Measurements from ENCODE around the gene LRRC61. TPM values are rescaled to one million over a fixed set of nuclear protein-coding genes. Genes with fewer than 3 reads are reported as not detected.
A peak's percentile ranks its signal among the peaks of the same experiment; 100 is the strongest.

LRRC61 gene
- total RNA-seq, 1 donor from 2014 or later: 70.8 TPM

DNA sequence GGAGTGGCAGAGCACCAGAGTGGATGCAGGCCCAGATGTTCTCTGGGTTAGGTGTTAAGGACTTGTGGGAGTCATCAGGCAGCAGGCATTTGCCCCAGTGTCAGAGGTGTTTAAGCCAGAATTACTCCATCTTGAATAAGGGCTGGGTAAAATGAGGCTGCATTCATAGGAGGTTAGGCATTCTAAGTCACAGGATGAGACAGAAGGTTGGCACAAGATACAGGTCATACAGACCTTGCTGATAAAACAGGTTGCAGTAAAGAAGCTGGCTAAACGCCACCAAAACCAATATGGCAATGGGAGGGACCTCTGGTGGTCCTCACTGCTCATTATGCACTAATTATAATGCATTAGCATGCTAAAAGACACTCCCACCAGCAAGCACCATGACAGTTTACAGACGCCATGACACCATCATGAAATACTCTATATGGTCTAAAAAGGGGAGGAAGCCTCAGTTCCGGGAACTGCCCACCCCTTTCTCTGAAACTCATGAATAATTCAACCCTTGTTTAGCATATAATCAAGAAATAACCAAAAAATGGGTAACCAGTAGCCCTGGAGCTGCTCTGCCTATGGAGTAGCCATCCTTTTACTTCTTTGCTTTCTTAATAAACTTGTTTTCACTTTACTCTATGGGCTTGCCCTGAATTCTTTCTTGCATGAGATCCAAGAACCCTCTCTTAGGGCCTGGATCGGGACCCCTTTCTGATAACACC is 882 bp upstream of the LRRC61 start:
- no peak for DNase-seq (ENCODE audit: low read depth)
- Histone ChIP-seq H3K4me3 (ENCODE audit: low read depth, low read length) (peak overlapping the region; percentile 61), H3K27me3 (ENCODE audit: control insufficient read depth, insufficient read depth, low read length) (no peaks in the 10 kb centered on the region), H3K36me3 (ENCODE audit: control insufficient read depth, insufficient read depth, low read length) (no peaks in the 10 kb centered on the region)
- no peak for TF ChIP-seq CTCF (IDR thresholded peaks at IDR 0.05; ENCODE audit: insufficient read depth, low read length, poor library complexity, severe bottlenecking)

GRCh38 chr7:150323682-150324372 is 672 bp downstream of the LRRC61 start:
- no peak for TF ChIP-seq CTCF (IDR thresholded peaks at IDR 0.05; ENCODE audit: insufficient read depth, low read length, poor library complexity, severe bottlenecking)
- Histone ChIP-seq H3K27me3 (ENCODE audit: control insufficient read depth, insufficient read depth, low read length) (no peaks in the 10 kb centered on the region), H3K4me3 (ENCODE audit: low read depth, low read length) (peak overlapping the region; percentile 61), H3K36me3 (ENCODE audit: control insufficient read depth, insufficient read depth, low read length) (no peaks in the 10 kb centered on the region)
- no peak for DNase-seq (ENCODE audit: low read depth)

DNA sequence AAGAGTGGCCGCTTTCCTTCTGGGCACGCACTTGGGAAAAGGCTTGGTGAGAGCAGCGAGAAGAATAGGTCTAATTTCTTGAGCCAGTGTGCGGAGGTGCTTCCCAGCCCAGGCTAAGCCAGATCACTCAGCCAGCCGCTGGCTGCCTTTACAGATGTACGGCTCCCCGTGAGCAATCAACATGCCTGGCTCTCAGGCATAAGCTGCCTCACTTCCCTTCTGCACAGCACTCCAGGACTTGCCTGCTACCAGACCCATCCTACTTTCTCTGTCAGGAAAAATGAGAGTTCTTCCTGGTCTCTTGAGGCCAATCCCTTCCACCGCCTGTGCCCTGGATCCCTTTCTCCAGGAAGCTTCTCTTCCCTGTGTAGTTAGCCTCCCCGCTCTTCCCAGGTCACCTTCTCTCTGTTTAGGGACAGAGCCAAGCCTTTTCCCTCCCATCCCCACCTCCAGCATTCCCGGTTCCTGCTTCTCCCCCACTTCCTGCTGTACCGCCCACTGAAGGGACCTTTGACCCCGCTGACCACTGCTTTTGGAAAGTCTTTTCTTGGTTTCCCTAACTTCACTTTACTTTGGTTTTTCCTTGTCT is 1.3 kb downstream of the LRRC61 start:
- H3K27me3 ChIP-seq (ENCODE audit: control insufficient read depth, insufficient read depth, low read length): no peaks in the 10 kb centered on the region

GRCh38 chr7:150325110-150325611 is 2.0 kb downstream of the LRRC61 start:
- no peak for TF ChIP-seq CTCF (IDR thresholded peaks at IDR 0.05; ENCODE audit: insufficient read depth, low read length, poor library complexity, severe bottlenecking)
- Histone ChIP-seq H3K4me3 (ENCODE audit: low read depth, low read length) (no peak overlapping the region), H3K27me3 (ENCODE audit: control insufficient read depth, insufficient read depth, low read length) (no peaks in the 10 kb centered on the region), H3K36me3 (ENCODE audit: control insufficient read depth, insufficient read depth, low read length) (no peaks in the 10 kb centered on the region)
- DNase-seq (ENCODE audit: low read depth): no peak

More for the DNA sequence above, 1.3 kb downstream of the LRRC61 start:
- Histone ChIP-seq H3K4me3 (ENCODE audit: low read depth, low read length) (peak overlapping the region; percentile 61), H3K36me3 (ENCODE audit: control insufficient read depth, insufficient read depth, low read length) (no peaks in the 10 kb centered on the region)
- TF ChIP-seq CTCF (IDR thresholded peaks at IDR 0.05; ENCODE audit: insufficient read depth, low read length, poor library complexity, severe bottlenecking): no peak
- DNase-seq (ENCODE audit: low read depth): no peak

- Histone ChIP-seq H3K4me3 (ENCODE audit: low read depth, low read length) (no peak overlapping the region), H3K36me3 (ENCODE audit: control insufficient read depth, insufficient read depth, low read length) (no peaks in the 10 kb centered on the region), H3K27me3 (ENCODE audit: control insufficient read depth, insufficient read depth, low read length) (no peaks in the 10 kb centered on the region)
- DNase-seq (ENCODE audit: low read depth): no peak
- TF ChIP-seq CTCF (IDR thresholded peaks at IDR 0.05; ENCODE audit: insufficient read depth, low read length, poor library complexity, severe bottlenecking): no peak
These were observed 2.7 kb downstream of the LRRC61 start for GRCh38 chr7:150325901-150326300.

Data from kidney epithelial cell (primary cell).